NCI-H345 (cell line): Measurements from ENCODE around the gene FIBCD1.
"Not testable (repeated sequence)": the region's sequence is repeated elsewhere in the genome, so short reads cannot be mapped to it uniquely, and the experiment has no call there.

Experiments used
- DNase-seq: peaks from one replicate; lab custom pipeline; 2025; lab: John Stamatoyannopoulos, UW

FIBCD1 gene

GRCh38 chr9:130954925-130955324, 15.9 kb upstream of the FIBCD1 start:
- not testable (repeated sequence) for DNase-seq

- DNase-seq, result no peak
Measured at GRCh38 chr9:130954317-130954716, 15.3 kb upstream of the FIBCD1 start.

- no peak for DNase-seq
Measured at GRCh38 chr9:130952065-130952762, 13.2 kb upstream of the FIBCD1 start.

GRCh38 chr9:130950039-130950311, 10.9 kb upstream of the FIBCD1 start:
- DNase-seq, result no peak

GRCh38 chr9:130949188-130950038, 10.4 kb upstream of the FIBCD1 start:
- no peak for DNase-seq

- DNase-seq, result peak; percentile 71
Measured at GRCh38 chr9:130948266-130948665, 9.2 kb upstream of the FIBCD1 start.

- no peak for DNase-seq
Measured at GRCh38 chr9:130947618-130948140, 8.6 kb upstream of the FIBCD1 start.

GRCh38 chr9:130946766-130947617, 7.9 kb upstream of the FIBCD1 start:
- peak; percentile 19 for DNase-seq

- no peak for DNase-seq
Measured at GRCh38 chr9:130945173-130945572, 6.1 kb upstream of the FIBCD1 start.

- DNase-seq, result peak; percentile 35
Measured at GRCh38 chr9:130944510-130945058, 5.5 kb upstream of the FIBCD1 start.

- no peak for DNase-seq
Measured at GRCh38 chr9:130943777-130944176, 4.7 kb upstream of the FIBCD1 start.

- DNase-seq, result no peak
Measured at GRCh38 chr9:130943221-130943620, 4.2 kb upstream of the FIBCD1 start.

- DNase-seq, result no peak
Measured at GRCh38 chr9:130942679-130943078, 3.6 kb upstream of the FIBCD1 start.

GRCh38 chr9:130942084-130942483, 3.0 kb upstream of the FIBCD1 start:
- DNase-seq, result no peak

- peak; percentile 84 for DNase-seq
Measured at GRCh38 chr9:130940693-130941576, 1.9 kb upstream of the FIBCD1 start.

- no peak for DNase-seq
Measured at GRCh38 chr9:130940027-130940549, 1.0 kb upstream of the FIBCD1 start.

GRCh38 chr9:130939405-130940026, 469 bp upstream of the FIBCD1 start:
- no peak for DNase-seq

- no peak for DNase-seq
Measured at GRCh38 chr9:130938184-130938651, 829 bp downstream of the FIBCD1 start.

GRCh38 chr9:130937146-130938076, 1.6 kb downstream of the FIBCD1 start:
- no peak for DNase-seq
